ENCODE measurements around the gene MSANTD2. TPM values are rescaled to one million over a fixed set of nuclear protein-coding genes. Genes with fewer than 3 reads are reported as not detected.
A peak's percentile ranks its signal among the peaks of the same experiment; 100 is the strongest.

Gene MSANTD2
- polyA plus RNA-seq, 3 donors, result 23.3 to 43.6 (median 38.9) TPM

- no peak for DNase-seq
These were observed 23.5 kb upstream of the MSANTD2 start for GRCh38 chr11:124823512-124824376.

GRCh38 chr11:124821995-124822730, 22.0 kb upstream of the MSANTD2 start:
- DNase-seq, result no peak

DNA sequence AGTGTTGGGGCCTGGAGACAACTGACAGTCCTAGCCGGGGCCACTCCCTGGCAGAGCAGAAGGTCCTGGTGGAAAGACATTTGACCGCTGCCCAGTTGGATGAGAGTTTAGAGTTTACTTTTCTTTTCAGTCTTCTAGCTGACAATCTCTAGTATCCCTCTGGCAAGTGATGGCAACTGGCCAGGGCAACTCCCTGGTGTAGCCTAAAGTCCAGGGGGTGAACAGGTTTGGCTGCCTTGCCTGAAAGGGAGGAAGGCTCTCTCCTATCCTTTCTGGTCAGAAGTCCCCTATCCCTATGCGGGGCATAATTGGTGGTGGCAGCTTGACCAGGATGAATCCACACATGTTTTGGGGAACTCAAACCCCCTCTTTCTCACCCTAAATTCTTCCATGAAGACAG, 16.8 kb upstream of the MSANTD2 start:
- DNase-seq, result no peak

GRCh38 chr11:124814739-124815138, 14.5 kb upstream of the MSANTD2 start:
- no peak for DNase-seq

GRCh38 chr11:124812876-124813275, 12.7 kb upstream of the MSANTD2 start:
- DNase-seq, result no peak

- DNase-seq, result no peak
These were observed 11.4 kb upstream of the MSANTD2 start for GRCh38 chr11:124811399-124812125.

DNA sequence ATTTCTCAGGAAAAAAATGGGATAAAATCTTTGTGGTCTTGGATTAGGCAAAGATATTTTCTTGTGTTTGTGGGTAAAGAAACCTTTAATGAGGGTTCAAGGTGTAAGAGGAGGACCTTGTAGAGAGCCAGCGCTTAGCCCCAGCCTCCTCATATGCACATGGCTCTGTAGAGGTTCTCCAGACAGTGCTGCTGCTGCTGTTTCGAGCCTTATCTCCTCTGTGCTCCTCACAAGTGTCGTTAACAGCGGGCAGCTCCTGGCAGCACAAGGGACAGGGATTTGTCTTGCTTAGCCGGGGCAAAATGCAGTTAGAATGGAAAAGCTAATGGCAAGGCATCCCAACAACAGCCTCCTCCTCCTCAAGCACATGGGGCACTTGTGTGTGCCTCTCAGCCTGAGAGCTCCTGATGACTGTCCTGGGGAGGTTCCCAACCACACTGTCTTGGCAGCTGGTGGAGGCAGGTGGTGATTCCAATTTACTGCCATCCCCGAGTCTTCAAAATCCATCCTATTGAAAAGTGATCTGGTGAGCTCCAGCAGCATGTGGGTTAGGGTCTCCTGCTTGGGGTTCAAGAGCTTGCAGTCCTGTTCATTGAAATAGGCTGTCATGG, 7.6 kb upstream of the MSANTD2 start:
- no peak for DNase-seq

DNA sequence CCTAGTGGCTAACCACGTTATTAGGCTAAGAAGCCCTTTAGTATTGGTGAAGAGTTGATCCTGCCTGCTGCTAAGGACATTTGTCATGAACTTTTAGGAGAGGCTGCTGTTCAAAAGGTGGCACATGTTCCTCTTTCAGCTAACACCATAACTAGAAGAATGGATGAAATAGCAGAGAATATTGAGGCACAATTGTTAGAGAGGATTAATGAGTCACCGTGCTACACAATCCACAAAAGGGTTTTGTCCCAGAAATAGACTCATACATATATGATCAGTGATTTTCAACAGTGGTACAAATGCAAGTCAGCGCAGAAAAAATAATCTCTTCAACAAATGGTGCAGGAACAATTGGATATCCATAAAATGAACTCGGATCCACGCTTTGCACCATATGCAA, 7.0 kb upstream of the MSANTD2 start:
- no peak for DNase-seq

DNA sequence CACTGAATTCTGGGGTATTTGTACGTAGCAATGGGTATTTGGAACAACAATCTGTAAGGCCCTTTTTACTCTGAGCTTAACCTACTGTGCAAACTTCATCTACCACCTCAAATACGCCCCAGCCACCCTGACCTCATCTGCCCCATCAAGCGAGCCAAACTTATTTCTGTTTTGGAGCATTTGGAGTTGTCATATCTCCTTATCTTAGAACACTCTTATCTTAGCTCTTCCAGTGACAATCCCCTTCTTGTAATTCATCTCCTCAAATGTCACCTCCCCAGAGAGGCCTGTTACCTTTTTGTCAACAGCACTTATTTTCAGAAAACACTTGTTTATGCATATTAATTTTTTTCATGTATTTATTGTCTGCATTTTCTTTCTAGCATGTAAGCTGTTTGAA, 4.7 kb upstream of the MSANTD2 start:
- no peak for DNase-seq

DNA sequence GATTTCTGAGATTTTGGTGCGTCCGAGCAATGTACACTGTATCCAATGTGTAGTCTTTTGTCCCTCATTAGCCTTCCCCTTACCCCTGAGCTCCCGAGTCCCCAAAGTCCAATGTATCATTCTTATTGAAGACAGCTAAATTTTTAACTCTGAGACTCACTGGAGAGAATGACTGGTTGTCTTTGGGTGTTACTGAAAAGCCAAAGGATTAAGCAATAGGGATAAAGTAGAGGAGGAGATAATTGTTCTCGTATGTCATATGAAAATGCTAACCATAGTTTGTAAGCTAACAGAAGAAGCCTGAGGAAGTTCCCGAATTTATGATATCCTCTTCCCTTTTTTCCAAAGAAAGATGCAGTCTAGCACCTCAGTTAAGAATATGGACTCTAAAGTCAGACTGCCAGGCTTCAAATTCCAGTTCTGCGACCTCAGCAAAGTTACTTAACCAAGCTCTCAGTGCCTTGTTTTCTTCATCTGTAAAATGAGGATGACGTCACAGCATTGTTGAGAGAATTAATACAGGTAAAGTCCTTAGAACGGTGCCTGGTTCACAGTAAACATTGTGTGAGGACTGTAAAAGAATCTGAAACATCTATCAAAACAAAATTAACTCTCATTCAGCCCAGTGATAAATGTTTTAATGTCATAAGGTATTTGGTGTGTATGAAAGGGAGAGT, 1.6 kb upstream of the MSANTD2 start:
- no peak for DNase-seq

DNA sequence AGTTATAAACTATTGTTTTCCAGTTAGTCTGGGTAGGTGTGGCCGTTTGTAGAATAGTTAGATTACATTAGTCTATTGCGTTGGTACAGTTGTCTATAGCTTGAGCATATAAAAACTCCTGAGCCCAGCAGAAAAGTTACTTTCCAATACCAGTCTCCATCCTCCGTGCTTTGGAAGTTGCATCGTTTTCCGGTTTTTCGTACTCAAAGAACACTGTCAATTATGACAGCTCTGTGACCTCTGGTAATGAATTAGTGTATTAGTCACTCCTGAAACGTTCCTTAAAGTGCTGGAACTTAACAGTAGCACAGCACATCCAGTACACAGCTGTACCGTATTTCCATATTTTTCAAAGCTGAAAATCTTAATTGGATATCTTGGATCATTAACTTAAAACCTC, 808 bp upstream of the MSANTD2 start:
- peak; percentile 27 for DNase-seq

- peak; percentile 35 for DNase-seq
These were observed 619 bp downstream of the MSANTD2 start for GRCh38 chr11:124799348-124800225.

- DNase-seq, result peak; percentile 36
These were observed 1.2 kb downstream of the MSANTD2 start for GRCh38 chr11:124798991-124799347.

- no peak for DNase-seq
These were observed 3.9 kb downstream of the MSANTD2 start for GRCh38 chr11:124796312-124796711.

DNA sequence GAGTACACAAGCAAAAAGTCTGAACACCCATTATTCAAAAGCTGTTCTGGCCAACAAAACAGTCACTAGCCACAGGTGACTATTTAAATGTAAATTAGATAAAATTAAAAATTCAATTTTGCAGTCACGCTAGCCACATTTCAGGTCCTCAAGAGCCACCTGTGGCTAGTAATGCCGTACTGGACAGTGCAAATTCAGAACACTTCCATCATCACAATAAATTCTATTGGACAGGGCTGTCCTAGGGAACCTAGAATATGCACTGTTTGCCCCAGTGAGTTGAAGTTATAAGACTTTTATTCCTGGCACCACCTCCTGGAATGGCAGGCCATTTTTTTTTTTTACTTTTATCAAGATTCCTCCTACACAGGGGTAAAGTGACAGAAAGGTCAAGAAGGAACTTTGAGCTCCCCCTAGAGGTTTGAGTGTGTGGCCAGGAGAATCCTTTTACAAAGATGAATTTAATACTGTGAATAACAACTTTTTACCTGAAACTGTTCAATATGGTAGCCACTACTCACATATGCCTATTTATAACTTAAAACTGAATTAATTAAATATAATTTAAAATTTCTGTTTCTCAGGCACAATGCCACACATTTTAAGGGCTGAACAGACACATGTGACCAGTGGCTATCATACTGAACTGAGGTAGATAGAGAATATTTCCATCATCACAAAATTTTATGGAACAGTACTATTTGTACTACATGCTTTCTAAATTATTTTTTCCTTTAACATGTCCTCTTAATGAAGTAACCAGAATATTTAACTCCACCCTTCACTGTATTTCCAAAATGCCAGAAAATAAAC, 6.5 kb downstream of the MSANTD2 start:
- peak; percentile 47 for DNase-seq

GRCh38 chr11:124791626-124792341, 8.4 kb downstream of the MSANTD2 start:
- no peak for DNase-seq

- DNase-seq, result no peak
These were observed 11.7 kb downstream of the MSANTD2 start for GRCh38 chr11:124788521-124788920.

- DNase-seq, result no peak
These were observed 16.2 kb downstream of the MSANTD2 start for GRCh38 chr11:124784051-124784450.

GRCh38 chr11:124783002-124783401, 17.2 kb downstream of the MSANTD2 start:
- DNase-seq, result no peak

Data from renal pelvis (tissue), 4 donors.